GM19452 (cell line): Measurements from ENCODE around the gene SLC23A2.
"Not testable (repeated sequence)": the region's sequence is repeated elsewhere in the genome, so short reads cannot be mapped to it uniquely, and the experiment has no call there.

Experiments used
- ATAC-seq: cut with Tn5 transposase; IDR thresholded peaks from one replicate; pipeline ENCODE4 v1.9.1; 2021; ENCODE audit not compliant: unreplicated experiment

Gene SLC23A2

GRCh38 chr20:4937407-4938319, 63.6 kb downstream of the SLC23A2 start:
- no peak for ATAC-seq

GRCh38 chr20:4936851-4937406, 64.4 kb downstream of the SLC23A2 start:
- no peak for ATAC-seq

- no peak for ATAC-seq
Observed at GRCh38 chr20:4936392-4936850, 64.9 kb downstream of the SLC23A2 start.

GRCh38 chr20:4932061-4932460, 69.2 kb downstream of the SLC23A2 start:
- no peak for ATAC-seq

- no peak for ATAC-seq
Observed at GRCh38 chr20:4929686-4930397, 71.5 kb downstream of the SLC23A2 start.

- ATAC-seq: no peak
Observed at GRCh38 chr20:4926531-4927156, 74.7 kb downstream of the SLC23A2 start.

GRCh38 chr20:4925842-4926530, 75.3 kb downstream of the SLC23A2 start:
- ATAC-seq: no peak

- no peak for ATAC-seq
Observed at GRCh38 chr20:4924446-4924845, 76.9 kb downstream of the SLC23A2 start.

GRCh38 chr20:4924032-4924431, 77.3 kb downstream of the SLC23A2 start:
- ATAC-seq: no peak

- no peak for ATAC-seq
Observed at GRCh38 chr20:4922186-4922585, 79.1 kb downstream of the SLC23A2 start.

GRCh38 chr20:4921271-4921670, 80.0 kb downstream of the SLC23A2 start:
- not testable (repeated sequence) for ATAC-seq

GRCh38 chr20:4920655-4921054, 80.7 kb downstream of the SLC23A2 start:
- no peak for ATAC-seq

- ATAC-seq: no peak
Observed at GRCh38 chr20:4920131-4920530, 81.2 kb downstream of the SLC23A2 start.

GRCh38 chr20:4919047-4919704, 82.1 kb downstream of the SLC23A2 start:
- ATAC-seq: no peak

GRCh38 chr20:4918473-4918872, 82.8 kb downstream of the SLC23A2 start:
- no peak for ATAC-seq

GRCh38 chr20:4916971-4917881, 84.1 kb downstream of the SLC23A2 start:
- no peak for ATAC-seq

GRCh38 chr20:4913147-4913546, 88.2 kb downstream of the SLC23A2 start:
- no peak for ATAC-seq

GRCh38 chr20:4912380-4913142, 88.7 kb downstream of the SLC23A2 start:
- no peak for ATAC-seq
